Tibial artery (tissue), 4 donors: ENCODE measurements around the gene S100A1.
"Not testable (repeated sequence)": the region's sequence is repeated elsewhere in the genome, so short reads cannot be mapped to it uniquely, and the experiment has no call there.

Experiments
- DNase-seq, 2 donors: peaks; one replicate each; pipeline ENCODE4 v3.0.0-alpha.2; 2019
- H3K27ac ChIP-seq, 2 donors: fragments of 200-600 bp; sonication (generic) in 1 of 2; 1 replicate in 1 of 2; 2 replicates in 1 of 2; pipeline ENCODE4 v1.5.1; 2018 to 2019; ENCODE audit warnings: mild to moderate bottlenecking in 1 of 2
- H3K27me3 ChIP-seq, 2 donors: fragments of 200-600 bp; sonication (generic) in 1 of 2; one replicate each; pipeline versions ENCODE4 v1.5.1 to v1.6.0; 2016 to 2019
- H3K36me3 ChIP-seq, 3 donors: fragments of 200-600 bp; sonication (generic) in 2 of 3; one replicate each; pipeline ENCODE4 v1.5.1; 2016 to 2019; ENCODE audit warnings: mild to moderate bottlenecking in 2 of 3
- H3K4me1 ChIP-seq, 4 donors: fragments of 200-600 bp; sonication (generic) in 2 of 4; 1 replicate in 3 of 4; 2 replicates in 1 of 4; pipeline ENCODE4 v1.5.1; 2016 to 2019
- H3K4me3 ChIP-seq, 2 donors: fragments of 200-600 bp; sonication (generic) in 1 of 2; 1 replicate in 1 of 2; 2 replicates in 1 of 2; pipeline ENCODE4 v1.5.1; 2018 to 2019; ENCODE audit warnings: mild to moderate bottlenecking in 2 of 2
- H3K9me3 ChIP-seq, 3 donors: fragments of 200-600 bp; sonication (generic) in 1 of 3; one replicate each; pipeline ENCODE4 v1.5.1; 2016 to 2019
- CTCF ChIP-seq, 2 experiments: fragments of 200-600 bp in 1 of 2; fragments of 450-650 bp in 1 of 2; IDR thresholded peaks; one replicate each; pipeline ENCODE4 v1.5.1; 2017 to 2019; ENCODE audit warnings: antibody characterized with exemption in 2 of 2, mild to moderate bottlenecking in 1 of 2, moderate library complexity in 1 of 2
- intact Hi-C: fragments of 100-400 bp; cut with DNase I; formaldehyde crosslinking; loops from one replicate; pipeline ENCODE4 v1.15.0; 2023; ENCODE audit warnings: low total_unique reads

Gene S100A1

GRCh38 chr1:153627715-153628626 lies at the start of gene S100A1:
Gene S100A1 (plus strand): TSS chr1:153628434. CDS start chr1:153630522, 2,088 bp downstream.
- Histone ChIP-seq H3K4me1 (peaks cover 0 to 64% (median 50%) of the 10 kb centered on the region in 4 donors), H3K36me3 (peaks cover 0 to 6% (median 0%) of the 10 kb centered on the region in 3 donors), H3K4me3 (peak within 1 kb of the TSS; percentile 56 to 65), H3K27ac (peak within 1 kb of the TSS; percentile 89 to 92), H3K27me3 (no peaks in the 10 kb centered on the region), H3K9me3 (no peaks in the 10 kb centered on the region)
- TF ChIP-seq CTCF (IDR thresholded peaks at IDR 0.05) = no peak
- peak in 1 of 2 donors; percentile 71 for DNase-seq
- intact Hi-C loops = no loop called here

- no peak for TF ChIP-seq CTCF (IDR thresholded peaks at IDR 0.05)
- Histone ChIP-seq H3K27me3 (no peaks in the 10 kb centered on the region), H3K9me3 (no peaks in the 10 kb centered on the region), H3K4me1 (peaks cover 0 to 17% (median 10%) of the 10 kb centered on the region in 4 donors), H3K36me3 (no peaks in the 10 kb centered on the region), H3K4me3 (no peak overlapping the region), H3K27ac (no peak overlapping the region)
- DNase-seq = no peak
- intact Hi-C loops = no loop called here
These were observed 49.7 kb upstream of the S100A1 start for GRCh38 chr1:153578490-153578889.

- no peaks in the 10 kb centered on the region for H3K9me3 ChIP-seq
- peaks cover 0 to 16% (median 8%) of the 10 kb centered on the region in 4 donors for H3K4me1 ChIP-seq
- no peak for TF ChIP-seq CTCF (IDR thresholded peaks at IDR 0.05)
- H3K27me3 ChIP-seq = no peaks in the 10 kb centered on the region
- H3K36me3 ChIP-seq = no peaks in the 10 kb centered on the region
- H3K4me3 ChIP-seq = no peak overlapping the region
- no peak overlapping the region for H3K27ac ChIP-seq
- intact Hi-C loops = no loop called here
- peak in 1 of 2 donors; percentile 28 for DNase-seq
These were observed 49.3 kb upstream of the S100A1 start for GRCh38 chr1:153578936-153579335.

GRCh38 chr1:153582836-153583235 lies 45.4 kb upstream of the S100A1 start:
- H3K27me3 ChIP-seq, H3K9me3 ChIP-seq, H3K4me1 ChIP-seq, intact Hi-C loops, H3K27ac ChIP-seq, H3K36me3 ChIP-seq, H3K4me3 ChIP-seq: not testable (repeated sequence)
- peak in 1 of 2 donors; percentile 51 for DNase-seq

GRCh38 chr1:153583514-153583913 lies 44.7 kb upstream of the S100A1 start:
- H3K4me1 ChIP-seq, H3K27ac ChIP-seq, H3K27me3 ChIP-seq, intact Hi-C loops, H3K36me3 ChIP-seq, H3K9me3 ChIP-seq, H3K4me3 ChIP-seq: not testable (repeated sequence)
- peak in 1 of 2 donors; percentile 4 for DNase-seq

GRCh38 chr1:153583976-153584375 lies 44.3 kb upstream of the S100A1 start:
- Histone ChIP-seq H3K9me3 (no peaks in the 10 kb centered on the region), H3K36me3 (no peaks in the 10 kb centered on the region), H3K4me3 (no peak overlapping the region), H3K4me1 (no peaks in the 10 kb centered on the region), H3K27ac (no peak overlapping the region), H3K27me3 (no peaks in the 10 kb centered on the region)
- TF ChIP-seq CTCF (IDR thresholded peaks at IDR 0.05) = no peak
- peak in 1 of 2 donors; percentile 2 for DNase-seq
- intact Hi-C loops = no loop called here
